ENCODE results near the gene LRRC42.

DNA sequence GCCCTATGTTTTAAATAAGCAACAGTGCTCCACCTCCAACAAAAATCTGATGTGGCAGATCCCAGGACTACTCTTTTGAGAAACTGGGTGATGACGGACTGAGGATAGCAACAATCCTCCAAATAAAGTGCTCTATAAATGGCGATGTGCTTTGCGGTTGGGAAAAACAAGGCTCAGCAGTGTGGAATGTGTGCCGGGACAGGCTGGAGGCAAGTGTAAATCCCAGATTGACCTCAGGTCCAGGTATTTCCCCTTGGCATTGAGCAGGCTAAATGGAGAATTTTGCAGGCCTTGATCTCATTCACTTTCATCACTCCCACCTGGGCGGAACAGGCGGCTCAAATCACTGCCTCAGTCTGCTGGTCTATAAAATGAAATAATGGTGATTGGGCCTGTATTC lies 35.1 kb downstream of the LRRC42 start:
- TF ChIP-seq GATA3 (IDR thresholded peaks at IDR 0.05; ENCODE audit: low read depth, low read length) (no peak), GATA2 (IDR thresholded peaks at IDR 0.05; ENCODE audit: low read depth, low read length) (no peak)

All from SH-SY5Y (cell line).